NCI-H2107 treated with DMSO at 0.1 percent for 48 hours (cell line): ENCODE data around the gene USP49.
"Not testable (repeated sequence)": the region's sequence is repeated elsewhere in the genome, so short reads cannot be mapped to it uniquely, and the experiment has no call there.

Experiments
- DNase-seq: peaks from one replicate; lab custom pipeline; 2025; ENCODE audit not compliant: unreplicated experiment; lab: John Stamatoyannopoulos, UW

The USP49 gene

DNA sequence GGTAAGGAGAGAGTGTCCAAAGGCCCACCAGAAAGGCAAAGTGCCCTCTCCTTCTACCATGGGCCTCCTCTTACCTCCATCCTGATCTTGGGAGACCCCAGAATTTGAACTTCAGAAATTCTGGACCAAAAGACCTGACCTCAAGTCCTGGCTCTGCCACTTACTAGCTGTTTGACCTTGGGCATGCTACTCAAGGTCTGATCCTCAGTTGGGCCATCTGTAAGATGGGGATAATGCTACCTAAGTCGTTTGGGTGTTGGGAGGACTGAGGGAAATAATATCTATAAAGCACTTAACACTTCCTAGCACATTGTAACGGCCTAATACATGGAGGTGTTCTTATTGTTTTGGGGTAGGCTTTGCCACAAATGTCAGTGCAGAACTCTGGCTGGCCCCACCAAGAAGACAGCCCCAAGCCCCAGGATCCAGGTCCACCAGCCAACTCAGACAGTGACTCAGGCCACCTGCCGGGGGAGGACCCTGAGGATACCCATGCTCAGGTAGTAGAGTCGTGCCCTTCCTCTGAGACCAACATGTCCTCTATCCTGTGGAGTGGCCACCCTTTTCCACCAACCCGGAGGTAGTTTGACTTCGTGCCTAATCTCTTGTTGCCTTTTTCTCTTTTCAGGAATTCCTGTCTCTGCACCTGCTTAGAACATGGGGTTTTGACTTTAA, 111.9 kb downstream of the USP49 start:
- DNase-seq, result no peak

DNA sequence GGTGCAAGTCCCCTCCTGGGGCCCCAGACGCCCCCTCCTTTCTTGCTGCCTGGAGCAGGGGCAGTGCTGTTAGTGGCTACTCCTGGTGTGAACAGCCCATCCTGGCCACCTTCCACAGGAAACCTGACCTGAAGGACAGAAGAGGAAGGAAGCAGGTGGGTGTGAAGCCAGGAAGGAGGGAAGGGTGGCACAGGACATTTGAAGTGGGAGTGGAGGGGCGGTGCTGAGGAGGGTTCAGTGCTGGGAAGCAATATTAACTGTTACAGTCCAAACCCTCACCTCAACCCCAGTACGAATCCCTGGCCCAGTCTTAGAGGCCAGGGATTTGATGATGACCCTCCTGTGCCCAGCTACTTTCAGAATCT, 113.8 kb downstream of the USP49 start:
- DNase-seq, result no peak

DNA sequence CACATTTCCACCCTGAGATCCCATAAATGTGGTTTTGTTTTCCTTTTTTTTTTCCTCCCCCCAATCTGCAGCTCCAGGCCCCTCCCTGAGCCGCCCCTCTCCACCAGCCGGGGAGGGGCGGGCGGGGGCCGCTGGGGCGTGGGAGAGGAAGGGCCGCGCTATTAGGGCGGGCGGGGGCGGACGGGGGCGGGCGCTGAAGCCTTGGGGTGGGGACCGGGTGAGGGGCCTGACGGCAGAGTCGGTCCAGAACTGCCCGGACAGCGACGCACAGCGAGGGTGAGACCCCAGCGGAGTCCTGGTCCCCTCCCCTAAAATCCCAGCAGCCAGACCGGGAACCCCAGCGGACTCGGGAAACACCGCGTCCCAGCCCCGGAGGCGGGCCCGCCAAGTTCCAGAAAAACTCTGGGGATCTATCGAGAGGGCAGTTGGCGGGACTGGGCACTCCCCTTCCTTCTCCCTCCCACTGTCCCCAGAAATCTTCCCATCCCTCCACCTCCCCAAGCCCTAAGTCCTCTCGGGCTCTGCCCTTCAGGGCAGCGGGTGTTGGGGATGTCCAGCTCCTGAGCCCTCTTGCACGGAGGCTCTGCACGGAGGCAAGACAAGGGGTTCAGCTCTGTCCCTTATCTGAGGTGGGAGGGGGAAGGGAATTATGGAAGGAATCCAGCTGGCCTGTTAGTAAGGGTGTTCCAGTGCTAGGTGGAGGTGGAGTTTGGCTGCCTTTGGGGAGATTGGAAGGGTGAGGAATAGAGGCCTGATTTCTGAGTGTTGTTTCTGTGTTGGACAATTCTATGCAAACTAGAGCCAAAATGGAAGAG, 114.4 kb downstream of the USP49 start, which contains the start of gene PRICKLE4:
Gene PRICKLE4 (plus strand): TSS at position 232 of the 815 bp plus-strand sequence. CDS start 2,692 bp downstream, outside the sequence.
- no peak for DNase-seq

DNA sequence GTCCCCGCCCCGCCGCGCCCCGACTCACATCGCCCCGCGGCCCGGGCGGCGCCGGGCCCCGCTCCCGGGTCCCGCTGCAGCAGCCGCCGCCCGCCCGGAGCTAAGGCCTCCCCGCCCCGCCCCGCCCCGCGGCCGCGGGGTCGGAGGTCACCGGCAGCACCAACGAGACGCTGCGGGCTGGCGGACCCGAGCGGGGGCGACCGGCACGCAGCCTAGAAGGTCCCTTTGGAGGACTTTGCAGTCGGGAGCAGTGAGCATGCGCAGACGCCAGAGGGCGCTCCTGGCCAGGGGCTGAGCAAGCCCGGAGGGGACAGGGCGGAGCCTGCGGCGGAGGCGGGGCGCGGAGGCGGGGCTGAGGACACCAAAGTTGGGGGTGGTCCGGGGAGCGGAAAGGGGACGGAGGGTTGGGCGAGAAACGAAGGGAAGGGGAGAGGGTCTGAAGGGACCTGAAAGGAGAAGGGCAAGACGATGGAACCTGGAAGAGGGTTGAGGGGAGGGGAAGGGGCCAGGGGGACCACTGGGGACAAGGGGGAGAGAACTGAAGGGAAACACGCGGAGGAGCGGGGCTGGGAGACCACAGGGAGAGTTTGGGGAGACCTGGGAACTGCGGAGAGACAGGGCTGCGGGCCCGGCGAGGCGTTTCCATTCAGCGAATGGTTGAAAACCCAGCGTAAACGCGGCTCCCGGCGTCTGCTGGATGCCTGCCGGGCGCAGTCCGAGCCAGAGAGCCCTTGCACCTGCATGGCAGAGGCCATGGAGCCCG, 115.2 kb downstream of the USP49 start, which contains the start of gene FRS3:
Gene FRS3 (minus strand): TSS at position 113 of the 763 bp plus-strand sequence. CDS start 2,913 bp downstream, outside the sequence.
- peak; percentile 33 for DNase-seq

DNA sequence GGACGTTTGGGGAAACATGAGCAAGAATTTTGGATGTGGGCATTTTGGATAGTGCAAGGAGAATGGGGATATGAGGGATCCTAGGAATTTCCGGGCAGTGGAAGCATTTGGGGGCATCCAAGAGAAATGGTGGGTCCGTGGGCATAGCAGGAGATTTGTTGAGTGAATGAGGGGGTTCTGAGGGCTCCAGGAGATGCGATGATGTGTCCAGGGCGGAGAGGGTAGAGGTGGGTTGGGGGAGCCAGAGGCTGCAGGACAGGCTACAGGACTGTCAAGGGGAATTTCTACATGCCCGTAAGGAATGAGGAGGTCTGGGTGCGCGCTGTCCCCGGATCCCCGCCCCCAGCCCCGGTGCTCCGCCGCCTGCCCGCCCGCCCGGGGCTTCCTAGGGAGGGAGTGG, 115.8 kb downstream of the USP49 start:
- no peak for DNase-seq

DNA sequence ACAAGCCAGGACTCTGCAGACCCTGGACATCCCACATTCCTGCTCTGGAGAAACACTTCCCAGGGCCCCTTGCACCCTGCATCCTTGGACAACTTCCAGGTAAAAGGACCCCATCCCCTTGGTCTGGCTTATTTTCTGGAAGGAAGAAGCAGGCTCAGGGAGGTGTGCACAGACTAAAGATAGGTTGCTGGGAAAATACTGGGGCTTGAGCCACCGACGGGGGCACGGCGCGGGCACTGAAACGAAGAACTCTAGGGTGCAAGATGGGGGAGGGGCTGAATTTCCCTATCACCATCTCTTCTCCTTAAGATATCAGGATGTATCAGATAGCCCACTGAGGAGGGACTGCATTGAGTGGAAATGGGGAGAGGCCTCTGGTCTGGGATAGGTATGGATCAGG, 116.3 kb downstream of the USP49 start:
- DNase-seq, result no peak

DNA sequence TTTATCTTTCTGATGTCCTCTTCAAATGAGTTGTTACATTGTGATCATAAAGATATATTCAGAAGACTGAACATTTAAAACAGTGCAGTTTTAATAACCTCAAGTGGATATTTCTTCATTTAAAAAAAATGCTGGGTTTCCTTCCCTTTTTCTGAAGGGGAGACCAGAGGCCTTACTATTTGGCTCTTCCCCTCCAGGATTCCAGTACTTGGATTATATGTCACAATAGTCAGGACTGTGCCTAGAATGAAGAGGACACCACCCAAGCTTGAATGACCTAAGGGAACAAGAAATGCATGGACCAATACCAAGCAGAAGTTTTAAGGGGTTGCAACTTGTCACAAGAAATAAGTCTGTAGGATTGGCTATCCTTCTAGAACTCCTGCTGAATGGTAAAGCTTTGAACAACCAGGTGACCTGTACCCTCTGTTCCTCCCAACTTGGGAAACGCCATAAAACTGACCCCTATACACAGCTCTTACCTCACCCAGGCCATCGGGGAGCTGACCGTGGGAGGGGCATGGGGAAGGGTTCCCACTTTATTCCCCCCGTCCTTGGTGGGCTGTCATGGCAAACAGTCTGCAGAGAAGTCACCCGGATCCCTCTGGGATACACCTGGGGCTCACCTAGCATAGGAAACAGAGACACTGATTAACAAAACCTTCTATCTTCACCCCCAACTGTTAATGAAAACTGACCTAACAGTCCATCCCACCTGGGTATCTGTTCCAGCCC, 117.5 kb downstream of the USP49 start:
- no peak for DNase-seq

DNA sequence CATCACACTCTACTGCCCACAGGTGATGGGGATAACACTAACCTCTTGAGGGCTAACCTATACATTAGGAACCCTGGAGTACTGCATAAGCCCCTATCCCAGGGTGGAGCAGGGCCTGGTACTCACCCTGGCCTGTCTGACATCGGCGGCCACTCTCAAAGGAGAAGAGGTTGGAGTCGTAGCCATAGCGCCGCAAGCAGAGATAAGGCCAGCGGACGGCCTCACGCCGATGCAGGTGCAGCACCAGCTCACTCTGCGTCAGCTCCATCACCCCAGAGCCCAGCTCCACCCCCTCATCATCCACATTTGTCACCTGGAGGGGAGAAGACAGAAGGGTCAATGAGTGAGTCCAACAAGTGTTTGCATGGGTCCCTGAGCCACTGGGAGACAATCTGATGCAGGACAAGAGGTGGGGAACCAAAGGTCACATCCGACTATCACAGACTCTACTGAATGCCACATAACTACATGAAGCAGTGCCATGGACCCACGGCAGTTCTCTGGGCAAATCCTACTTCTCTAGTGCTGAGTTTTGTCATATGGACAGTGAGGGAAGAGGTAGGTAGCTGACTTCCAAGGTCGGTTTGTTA, 119.8 kb downstream of the USP49 start:
- no peak for DNase-seq

DNA sequence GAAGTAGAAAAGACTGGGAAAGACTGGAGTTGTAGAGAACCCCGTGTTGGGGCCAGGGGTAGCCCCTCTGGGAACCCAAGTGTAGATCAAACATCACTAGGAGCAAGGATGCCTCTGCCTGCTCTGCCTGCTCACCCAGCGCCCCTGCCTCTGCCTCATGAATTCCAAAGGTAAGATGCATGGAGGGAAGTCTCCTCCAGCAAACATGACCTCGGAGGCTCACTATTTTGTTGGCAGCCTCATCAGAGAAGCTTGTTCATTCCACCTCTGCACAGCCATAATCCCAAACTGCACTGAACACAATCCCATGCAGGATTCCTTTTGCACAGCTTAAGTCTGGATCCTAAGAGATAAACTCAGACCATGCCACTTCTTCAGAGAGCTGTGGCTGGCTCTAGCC, 120.3 kb downstream of the USP49 start:
- no peak for DNase-seq

DNA sequence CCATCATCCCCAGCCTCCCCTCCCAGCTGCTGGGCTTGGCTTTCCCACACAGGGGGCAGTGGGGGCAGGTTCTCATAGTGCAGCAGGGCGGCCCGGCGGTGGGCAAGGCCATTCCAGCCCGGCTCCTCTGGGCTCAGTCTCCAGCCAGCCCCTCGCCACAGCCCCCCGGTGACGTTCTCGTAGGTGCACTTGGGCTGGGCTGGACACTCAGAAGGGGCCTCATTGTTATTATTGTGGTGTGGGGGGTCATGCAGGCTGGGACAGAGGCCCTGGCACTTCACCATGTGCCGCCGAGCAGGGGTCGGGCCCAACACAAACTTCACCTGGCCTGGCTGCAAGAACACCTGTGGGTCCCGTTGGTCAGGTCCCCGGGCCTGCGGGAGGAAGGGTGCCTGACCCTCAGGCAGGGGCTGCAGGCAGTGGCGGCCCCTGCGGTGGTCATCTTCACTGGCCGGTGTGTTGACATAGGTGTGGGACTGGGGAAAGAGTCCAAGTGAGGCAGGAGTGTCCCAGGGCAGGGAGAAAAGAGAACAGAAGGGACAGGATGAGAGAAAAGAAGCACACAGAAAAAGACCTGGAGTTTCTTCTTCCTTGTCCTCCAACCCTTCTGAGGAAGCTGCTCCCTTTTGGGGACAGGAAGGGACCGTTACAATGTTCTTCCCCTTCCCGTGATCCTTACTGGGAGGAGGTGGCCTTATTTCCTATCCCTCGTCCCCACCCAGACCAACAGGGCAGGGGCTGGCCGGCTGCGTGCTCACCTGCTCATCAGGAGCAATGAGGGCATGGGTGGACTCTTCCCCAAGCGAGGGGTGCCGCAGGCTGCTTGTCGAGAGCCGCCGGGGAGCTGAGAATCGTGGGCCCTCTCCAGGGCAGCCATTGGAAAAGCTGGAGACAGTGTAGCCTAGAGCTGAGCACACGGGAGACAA, 123.9 kb downstream of the USP49 start:
- no peak for DNase-seq

DNA sequence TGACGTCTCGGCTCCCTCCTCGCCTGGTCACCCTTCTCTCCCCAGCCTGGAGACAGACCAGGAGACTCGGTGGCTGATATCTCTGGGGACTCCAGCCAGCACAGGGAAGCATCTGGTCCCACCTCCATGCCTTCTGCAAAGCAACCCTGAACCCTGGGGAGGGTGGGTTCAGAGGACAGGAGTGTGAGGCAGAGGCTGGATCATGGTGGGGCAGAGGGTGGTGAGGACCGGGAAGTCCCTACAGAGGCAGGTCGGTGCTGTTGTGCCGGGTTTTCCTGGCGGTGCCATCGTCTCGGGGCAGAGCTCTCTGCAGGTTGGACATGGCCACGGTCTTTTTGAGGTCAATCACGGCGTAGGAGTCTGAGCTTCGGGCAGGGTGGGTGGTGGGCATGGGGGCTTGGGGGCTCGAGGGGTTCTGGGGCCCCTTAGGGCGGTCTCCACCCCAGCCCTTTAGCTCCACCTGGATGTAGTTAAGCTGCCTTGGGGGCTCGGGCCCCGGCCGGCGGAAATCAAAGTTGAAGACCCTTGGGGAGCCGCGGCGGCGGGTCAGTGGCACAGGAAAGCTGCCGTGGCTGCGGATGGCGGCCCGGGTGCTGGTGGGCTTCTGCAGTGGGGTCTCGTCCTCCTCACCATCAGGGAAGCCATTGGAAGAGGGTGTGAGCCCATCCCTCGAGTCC, 124.7 kb downstream of the USP49 start:
- no peak for DNase-seq

DNA sequence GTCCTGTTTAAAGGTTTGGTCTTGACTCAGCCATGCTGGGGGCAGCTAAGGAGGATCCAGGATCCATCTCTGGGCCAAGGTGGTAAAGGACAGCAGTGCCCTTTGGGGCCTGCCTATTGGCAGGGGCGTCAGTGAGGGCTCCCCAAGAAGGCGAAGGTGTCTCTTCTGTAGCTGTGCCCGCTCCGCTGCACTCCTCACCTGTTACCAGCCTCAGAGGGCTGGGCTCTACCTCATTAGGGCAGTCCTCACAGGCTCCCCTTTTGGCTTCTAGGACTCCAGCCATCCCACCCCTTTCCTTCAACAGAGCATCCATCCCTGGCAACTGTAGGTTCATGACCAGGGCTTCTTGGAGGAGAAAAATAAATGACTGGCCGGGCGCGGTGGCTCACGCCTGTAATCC, 125.8 kb downstream of the USP49 start:
- no peak for DNase-seq

DNA sequence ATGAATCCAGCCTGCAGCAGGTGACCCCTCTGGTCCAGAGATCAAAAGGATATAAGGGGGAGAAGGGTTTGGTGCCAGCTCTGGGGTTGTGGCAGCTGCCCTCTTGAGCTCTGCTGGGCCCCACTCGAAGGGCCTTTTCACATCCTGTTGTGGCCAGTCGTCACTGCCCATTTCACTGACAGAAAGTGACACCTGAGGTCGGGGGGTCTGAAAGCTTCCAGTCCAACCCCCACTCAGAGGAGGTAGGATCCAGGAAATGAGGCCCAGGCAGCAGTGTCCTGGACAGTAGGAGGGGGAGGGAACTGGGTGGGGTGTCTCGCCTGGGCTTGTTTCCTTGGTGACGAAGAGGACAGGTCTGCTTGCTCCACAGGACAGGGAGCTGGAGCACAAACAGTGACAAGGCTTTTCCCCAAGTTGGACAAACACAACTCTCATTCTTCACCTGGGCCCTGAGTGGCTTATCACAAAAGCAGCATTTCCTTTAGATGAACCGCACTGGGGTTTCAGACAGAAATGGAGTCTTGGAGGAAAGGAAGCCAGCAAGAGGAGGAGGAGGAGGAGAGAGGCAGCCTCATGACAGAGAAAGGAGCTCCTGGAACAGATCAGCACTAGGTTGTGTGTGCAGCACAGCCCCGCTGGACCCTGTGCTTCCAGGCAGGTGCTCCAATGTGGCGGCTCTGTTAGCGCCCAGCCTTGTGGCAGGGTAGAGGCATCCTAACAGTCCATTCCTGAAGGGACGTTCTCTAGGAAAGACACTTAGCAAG, 126.4 kb downstream of the USP49 start:
- DNase-seq, result no peak

DNA sequence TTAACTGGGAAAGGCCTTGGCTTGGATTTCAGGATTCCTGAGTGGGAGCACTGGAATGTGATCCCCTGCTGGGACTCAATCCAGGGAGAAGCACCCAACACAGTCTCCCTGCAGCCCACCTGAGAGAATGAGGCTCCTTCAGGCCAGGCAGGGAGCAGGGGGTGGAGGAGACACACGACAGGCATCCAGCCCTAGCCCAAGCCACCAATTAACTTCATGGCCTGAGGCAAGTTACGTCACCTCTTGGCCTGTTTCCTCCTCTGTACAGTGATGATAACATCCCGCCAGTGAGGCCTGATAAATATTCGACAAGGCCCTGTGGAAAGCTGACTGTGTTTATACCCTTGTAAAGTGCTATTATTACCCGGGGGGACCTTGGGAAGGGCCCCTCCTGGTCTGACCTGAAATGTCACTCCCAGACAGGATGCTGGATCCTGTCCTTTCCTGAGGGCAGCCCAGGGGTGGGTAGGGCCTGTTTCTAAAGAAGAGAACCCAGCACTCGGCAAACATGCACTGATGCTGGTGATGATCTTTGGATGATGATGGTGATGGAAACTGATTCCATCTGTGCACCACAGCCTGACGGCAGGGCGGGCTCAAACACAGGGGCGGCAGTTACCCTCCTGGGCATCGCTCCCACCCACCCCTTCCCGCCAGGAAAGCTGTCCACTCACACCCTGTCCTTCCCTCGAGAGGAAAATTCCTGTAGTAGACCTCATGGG, 127.9 kb downstream of the USP49 start:
- no peak for DNase-seq

DNA sequence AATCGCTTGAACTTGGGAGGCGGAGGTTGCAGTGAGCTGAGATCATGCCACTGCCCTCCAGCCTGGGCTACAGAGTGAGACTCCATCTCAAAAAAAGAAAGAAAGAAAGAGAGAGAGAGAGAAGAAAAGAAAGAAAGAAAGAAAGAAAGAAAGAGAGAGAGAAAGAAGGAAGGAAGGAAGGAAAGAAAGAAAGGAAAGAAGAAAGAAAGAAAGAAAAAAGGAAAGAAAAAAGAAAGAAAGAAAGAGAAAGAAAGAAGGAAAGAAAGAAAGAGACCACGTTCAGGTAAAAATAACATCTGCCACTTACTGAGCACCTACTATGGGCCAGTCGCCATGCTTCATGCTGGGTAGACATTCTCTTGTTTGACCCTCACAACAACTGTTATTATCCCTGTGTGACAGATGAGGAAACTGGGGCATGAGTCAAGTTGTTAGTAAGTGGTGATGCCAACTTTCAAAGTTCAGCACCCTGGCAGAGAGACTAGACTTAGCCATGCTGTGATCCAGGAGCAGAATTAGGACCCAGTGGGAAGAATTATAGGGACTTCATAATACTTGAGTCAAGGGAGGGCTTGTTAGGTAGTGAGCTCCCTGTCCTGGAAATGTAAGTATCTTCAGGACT, 129.0 kb downstream of the USP49 start:
- not testable (repeated sequence) for DNase-seq

DNA sequence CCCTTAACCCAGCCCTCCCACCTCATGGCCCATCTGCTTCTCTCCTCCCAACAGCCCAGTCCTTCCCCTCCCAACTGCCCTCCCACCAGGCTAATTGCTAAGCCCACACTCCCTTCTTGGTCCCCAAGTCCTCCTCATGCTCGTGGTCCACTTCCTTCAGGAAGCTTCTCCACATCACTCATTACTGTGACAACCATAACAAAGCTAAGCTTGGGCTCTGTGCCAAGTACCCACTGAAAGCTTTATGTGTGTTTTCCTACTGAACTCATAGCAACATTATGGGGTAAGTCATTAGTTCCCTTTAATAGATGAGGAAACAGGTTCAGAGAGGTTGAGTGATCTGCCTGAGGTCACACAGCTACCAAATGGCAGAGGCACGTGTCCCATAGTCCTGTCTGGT, 131.7 kb downstream of the USP49 start:
- DNase-seq, result no peak

DNA sequence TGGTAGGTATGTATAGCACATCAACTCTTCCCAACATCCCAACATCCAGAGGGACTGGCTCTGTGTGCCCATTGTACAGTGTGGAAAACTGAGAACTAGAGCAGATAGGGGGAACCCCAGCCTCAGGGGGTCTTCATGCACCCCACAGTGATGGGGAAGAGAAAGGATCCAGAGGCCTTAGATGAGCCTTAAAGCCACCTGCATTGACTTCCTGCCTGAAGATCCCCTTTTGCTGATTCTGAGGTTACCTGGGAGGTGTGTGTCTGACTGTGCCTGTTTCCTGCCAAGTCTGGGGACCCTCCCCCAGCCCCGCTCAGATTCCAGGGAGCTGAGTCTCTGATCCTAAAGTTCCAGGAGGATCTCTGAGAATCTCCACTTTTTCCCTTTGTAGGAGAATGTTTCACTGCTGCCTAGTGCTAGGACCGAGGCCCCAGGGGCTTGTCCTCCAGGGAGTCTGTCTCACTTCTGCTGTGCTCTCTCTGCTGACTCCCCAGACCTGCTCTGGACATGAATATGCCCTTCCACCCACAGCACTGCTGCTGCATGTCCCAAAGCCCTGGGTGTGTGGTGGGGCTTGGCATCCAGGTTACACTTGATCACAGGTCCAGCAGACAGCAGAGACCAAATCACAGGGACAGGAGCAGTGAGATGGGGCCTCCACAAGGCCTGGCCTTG, 135.1 kb downstream of the USP49 start:
- no peak for DNase-seq
